NB4 (cell line): ENCODE results near the gene GLI3.
A peak's percentile ranks its signal among the peaks of the same experiment; 100 is the strongest.

Experiments
- DNase-seq: peaks from one replicate; pipeline ENCODE4 v3.0.0; 2010; ENCODE audit warnings: low read depth
- H3K4me3 ChIP-seq: one replicate; pipeline ENCODE4 v1.5.1; 2011; ENCODE audit warnings: mild to moderate bottlenecking, low read depth, low read length, moderate library complexity
- CTCF ChIP-seq: IDR thresholded peaks from one replicate; pipeline ENCODE4 v1.5.1; 2012; ENCODE audit warnings: low read depth, low read length
- MAX ChIP-seq: IDR thresholded peaks from 2 replicates; pipeline ENCODE4 v1.6.1; 2011; ENCODE audit warnings: low read depth, low read length
- MYC ChIP-seq: IDR thresholded peaks from 2 replicates; pipeline ENCODE4 v1.6.1; 2011; ENCODE audit warnings: low read depth, low read length
- POLR2A ChIP-seq: IDR thresholded peaks from 2 replicates; pipeline ENCODE4 v1.6.1; 2011; ENCODE audit warnings: mild to moderate bottlenecking; ENCODE audit not compliant: insufficient read length; ENCODE audit errors: extremely low read depth

Gene GLI3

GRCh38 chr7:41994746-41995110 lies 242.3 kb downstream of the GLI3 start:
- TF ChIP-seq POLR2A (no peak), MAX (no peak), CTCF (no peak), MYC (no peak)
- no peak overlapping the region for H3K4me3 ChIP-seq
- DNase-seq: no peak

- DNase-seq: peak; percentile 26
- no peak overlapping the region for H3K4me3 ChIP-seq
- TF ChIP-seq CTCF (no peak), POLR2A (no peak)
Observed at GRCh38 chr7:41994036-41994745, 242.8 kb downstream of the GLI3 start.

GRCh38 chr7:41992881-41993867 lies 243.8 kb downstream of the GLI3 start:
- no peak for TF ChIP-seq CTCF
- no peak for TF ChIP-seq MAX
- no peak for TF ChIP-seq POLR2A
- TF ChIP-seq MYC: no peak

GRCh38 chr7:41984888-41985287 lies 252.1 kb downstream of the GLI3 start:
- DNase-seq: no peak
- TF ChIP-seq POLR2A (no peak), MYC (no peak), CTCF (no peak), MAX (no peak)
- no peak overlapping the region for H3K4me3 ChIP-seq

More at GRCh38 chr7:41992881-41993867, 243.8 kb downstream of the GLI3 start:
- no peak for DNase-seq
- no peak overlapping the region for H3K4me3 ChIP-seq

- TF ChIP-seq CTCF (no peak), POLR2A (no peak), MAX (no peak), MYC (no peak)
- H3K4me3 ChIP-seq: no peak overlapping the region
- no peak for DNase-seq
Observed at GRCh38 chr7:41981046-41982040, 255.7 kb downstream of the GLI3 start.
